ENCODE data around the gene MAP3K9. TPM values are rescaled to one million over a fixed set of nuclear protein-coding genes. Genes with fewer than 3 reads are reported as not detected.
A peak's percentile ranks its signal among the peaks of the same experiment; 100 is the strongest.

The MAP3K9 gene
- total RNA-seq, 1 donor from 2014 or later = 31.8 TPM

- no peaks in the 10 kb centered on the region for H3K9me3 Mint-ChIP-seq (ENCODE audit: low read depth)
- no peak overlapping the region for H3K4me3 Mint-ChIP-seq (ENCODE audit: low read depth)
- no peaks in the 10 kb centered on the region for H3K4me1 Mint-ChIP-seq (ENCODE audit: low read depth)
- DNase-seq (ENCODE audit: low spot score, unreplicated experiment) = no peak
- H3K27me3 Mint-ChIP-seq = peaks cover 7% of the 10 kb centered on the region
- no peak overlapping the region for H3K27ac Mint-ChIP-seq
- no peak for TF ChIP-seq CTCF (IDR thresholded peaks at IDR 0.05; ENCODE audit: unreplicated experiment)
- H3K36me3 Mint-ChIP-seq (ENCODE audit: insufficient read depth) = no peaks in the 10 kb centered on the region
Observed at GRCh38 chr14:70847406-70848090, 38.2 kb upstream of the MAP3K9 start.

DNA sequence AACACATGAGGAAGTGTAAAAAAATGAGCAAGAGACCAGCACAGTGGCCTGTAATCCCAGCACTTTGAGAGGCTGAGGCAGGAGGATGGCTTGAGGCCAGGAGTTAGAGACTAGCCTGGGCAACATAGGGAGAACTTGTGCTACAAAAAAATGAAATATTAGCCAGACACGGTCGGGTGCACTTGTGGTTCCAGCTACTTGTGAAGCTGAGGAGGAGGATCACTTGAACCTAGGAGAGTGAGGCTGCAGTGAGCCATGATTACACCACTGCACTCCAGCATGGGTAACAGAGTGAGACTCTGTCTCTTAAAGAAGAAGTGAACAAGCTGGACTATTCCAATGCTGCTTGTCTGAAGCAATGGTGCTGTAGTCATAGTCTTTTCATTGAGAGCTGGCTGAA lies 36.3 kb upstream of the MAP3K9 start:
- DNase-seq (ENCODE audit: low spot score, unreplicated experiment) = no peak
- Mint-ChIP-seq H3K4me1 (ENCODE audit: low read depth) (no peaks in the 10 kb centered on the region), H3K27me3 (peaks cover 7% of the 10 kb centered on the region), H3K36me3 (ENCODE audit: insufficient read depth) (no peaks in the 10 kb centered on the region), H3K4me3 (ENCODE audit: low read depth) (no peak overlapping the region), H3K9me3 (ENCODE audit: low read depth) (no peaks in the 10 kb centered on the region), H3K27ac (no peak overlapping the region)
- no peak for TF ChIP-seq CTCF (IDR thresholded peaks at IDR 0.05; ENCODE audit: unreplicated experiment)

DNA sequence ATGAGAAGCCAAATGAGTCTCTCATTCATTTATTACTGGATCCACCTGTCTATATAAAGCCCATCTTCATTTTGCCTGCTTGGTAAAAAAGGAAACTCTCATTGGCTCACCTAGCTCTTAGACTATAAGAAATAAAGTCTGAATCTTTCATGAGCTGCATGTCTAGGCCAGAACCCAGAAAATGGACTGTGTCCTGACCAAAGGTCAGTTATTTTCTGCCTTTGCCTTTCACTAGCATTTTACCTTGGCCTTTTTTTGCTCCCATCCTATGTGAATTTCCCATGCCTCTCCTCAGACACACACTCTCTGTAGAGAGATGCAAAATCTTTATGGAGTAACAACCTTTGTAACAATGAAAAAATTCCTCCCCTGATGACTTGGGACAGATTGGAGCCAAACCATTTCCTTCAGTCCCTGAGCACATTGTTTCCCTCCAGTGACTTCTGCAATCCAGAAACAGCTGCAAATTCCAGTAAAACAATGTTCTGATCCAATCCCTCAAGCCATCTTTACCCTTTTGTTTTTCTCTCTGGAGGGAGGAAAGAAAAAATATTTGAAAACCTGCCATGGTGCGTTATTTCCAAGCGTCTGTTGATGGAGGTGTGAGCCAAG lies 33.6 kb upstream of the MAP3K9 start:
- Mint-ChIP-seq H3K4me1 (ENCODE audit: low read depth) (no peaks in the 10 kb centered on the region), H3K27me3 (peaks cover 3% of the 10 kb centered on the region), H3K4me3 (ENCODE audit: low read depth) (no peak overlapping the region), H3K27ac (no peak overlapping the region), H3K9me3 (ENCODE audit: low read depth) (no peaks in the 10 kb centered on the region), H3K36me3 (ENCODE audit: insufficient read depth) (no peaks in the 10 kb centered on the region)
- DNase-seq (ENCODE audit: low spot score, unreplicated experiment) = no peak
- TF ChIP-seq CTCF (IDR thresholded peaks at IDR 0.05; ENCODE audit: unreplicated experiment) = no peak

DNA sequence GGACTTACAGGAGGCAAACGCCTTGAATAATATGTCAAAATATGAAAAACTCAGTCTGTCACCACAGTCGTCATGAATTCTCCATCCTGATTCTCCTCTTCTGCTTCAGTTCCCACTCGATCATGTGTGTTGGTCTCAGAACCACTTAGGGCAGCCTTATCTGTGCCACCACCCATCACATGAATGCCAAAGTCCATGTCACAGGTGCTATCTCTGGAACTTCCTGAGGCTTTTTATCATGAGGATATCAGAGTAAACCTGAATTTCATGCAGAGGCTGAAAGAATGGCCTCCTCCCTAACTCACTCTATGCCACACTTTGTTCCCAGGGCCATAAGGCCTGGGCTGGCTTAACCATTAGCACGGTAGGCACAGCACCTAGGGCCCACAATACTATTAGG lies 28.8 kb upstream of the MAP3K9 start:
- Mint-ChIP-seq H3K4me1 (ENCODE audit: low read depth) (no peaks in the 10 kb centered on the region), H3K36me3 (ENCODE audit: insufficient read depth) (no peaks in the 10 kb centered on the region), H3K27me3 (no peaks in the 10 kb centered on the region), H3K9me3 (ENCODE audit: low read depth) (peaks cover 14% of the 10 kb centered on the region), H3K27ac (no peak overlapping the region), H3K4me3 (ENCODE audit: low read depth) (no peak overlapping the region)
- DNase-seq (ENCODE audit: low spot score, unreplicated experiment) = no peak
- no peak for TF ChIP-seq CTCF (IDR thresholded peaks at IDR 0.05; ENCODE audit: unreplicated experiment)

GRCh38 chr14:70836946-70837345 lies 27.6 kb upstream of the MAP3K9 start:
- Mint-ChIP-seq H3K4me1 (ENCODE audit: low read depth) (no peaks in the 10 kb centered on the region), H3K4me3 (ENCODE audit: low read depth) (no peak overlapping the region), H3K27ac (peak overlapping the region; percentile 6), H3K9me3 (ENCODE audit: low read depth) (peaks cover 14% of the 10 kb centered on the region), H3K27me3 (no peaks in the 10 kb centered on the region), H3K36me3 (ENCODE audit: insufficient read depth) (no peaks in the 10 kb centered on the region)
- no peak for TF ChIP-seq CTCF (IDR thresholded peaks at IDR 0.05; ENCODE audit: unreplicated experiment)
- DNase-seq (ENCODE audit: low spot score, unreplicated experiment) = no peak

Measured in progenitor cell of endocrine pancreas (in vitro differentiated cells).